ENCODE results near the gene PPP2R5B. TPM values are rescaled to one million over a fixed set of nuclear protein-coding genes. Genes with fewer than 3 reads are reported as not detected.
A peak's percentile ranks its signal among the peaks of the same experiment; 100 is the strongest.

PPP2R5B gene
- total RNA-seq, 1 experiment from 2014 or later = 1.8 TPM

DNA sequence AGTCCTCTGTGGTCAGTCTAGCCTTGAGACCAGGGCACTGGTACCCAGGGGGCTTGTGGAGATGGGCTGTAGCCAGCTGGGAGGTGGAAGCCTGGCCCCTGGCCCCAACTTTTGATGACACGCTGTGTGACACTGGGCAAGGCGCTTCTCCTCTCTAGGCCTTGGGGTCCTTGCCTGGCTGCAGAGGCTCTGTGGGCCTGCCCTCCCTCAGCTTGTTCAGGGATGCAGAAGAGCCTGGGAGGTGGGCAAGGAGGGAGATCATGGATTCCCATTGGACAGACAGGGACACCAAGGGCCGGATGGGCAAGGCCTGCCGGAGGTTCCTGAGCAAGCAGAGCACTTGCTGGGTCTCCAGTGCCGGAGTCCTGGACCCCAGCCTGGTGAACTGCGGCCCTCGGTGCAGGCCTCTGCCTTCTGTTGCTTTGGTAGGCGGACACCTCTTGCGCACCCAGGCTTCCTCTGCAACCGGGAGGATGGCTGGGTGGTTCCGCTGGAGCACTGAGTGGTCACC is 1.3 kb upstream of the PPP2R5B start:
- DNase-seq = no peak
- no peaks in the 10 kb centered on the region for H3K79me2 ChIP-seq (ENCODE audit: low read length)
- no peak overlapping the region for H3K4me3 ChIP-seq (ENCODE audit: low read length)
- no peaks in the 10 kb centered on the region for H3K27me3 ChIP-seq (ENCODE audit: low read length)
- H3K4me2 ChIP-seq (ENCODE audit: low read depth, low read length, poor library complexity, severe bottlenecking) = no peak overlapping the region
- H3K9me2 ChIP-seq (replicated peaks; ENCODE audit: insufficient read depth, low read length) = no peaks in the 10 kb centered on the region
- H3K36me3 ChIP-seq (ENCODE audit: insufficient read depth, low read length) = no peaks in the 10 kb centered on the region
- no peak overlapping the region for H3K27ac ChIP-seq (ENCODE audit: low read length)
- H4K20me1 ChIP-seq (ENCODE audit: insufficient read depth, low read depth, low read length) = no peaks in the 10 kb centered on the region
- no peaks in the 10 kb centered on the region for H3K9me3 ChIP-seq (ENCODE audit: low read length)
- H3K9ac ChIP-seq (ENCODE audit: low read length) = no peak overlapping the region
- no peak overlapping the region for H2AFZ ChIP-seq (ENCODE audit: low read length)
- peaks cover 36% of the 10 kb centered on the region for H3K4me1 ChIP-seq (ENCODE audit: low read length)

DNA sequence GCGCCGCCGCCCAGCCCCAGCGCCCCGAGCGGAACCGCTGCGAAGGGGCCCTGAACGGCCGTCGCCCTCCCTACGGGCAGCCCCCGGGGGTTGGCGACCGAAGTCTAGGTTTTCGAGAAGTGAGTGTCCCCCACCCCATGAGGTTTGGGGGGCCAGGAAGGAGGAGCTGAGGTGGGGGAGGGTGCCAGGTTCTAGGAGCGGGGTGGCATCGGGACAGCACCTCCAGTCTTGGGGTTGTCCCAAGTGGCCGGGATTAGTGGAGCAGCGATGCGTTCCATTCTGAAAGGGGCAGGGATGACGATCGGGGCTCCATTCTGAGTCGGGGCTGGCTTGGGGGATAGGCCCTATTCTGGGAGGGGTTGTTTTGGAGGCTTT is 408 bp downstream of the PPP2R5B start:
- Histone ChIP-seq H3K4me1 (ENCODE audit: low read length) (peaks cover 24% of the 10 kb centered on the region), H3K9ac (ENCODE audit: low read length) (peak overlapping the region; percentile 75), H3K27ac (ENCODE audit: low read length) (no peak overlapping the region), H3K27me3 (ENCODE audit: low read length) (no peaks in the 10 kb centered on the region), H3K4me2 (ENCODE audit: low read depth, low read length, poor library complexity, severe bottlenecking) (peak overlapping the region; percentile 91), H3K36me3 (ENCODE audit: insufficient read depth, low read length) (no peaks in the 10 kb centered on the region), H3K4me3 (ENCODE audit: low read length) (peak overlapping the region; percentile 75), H2AFZ (ENCODE audit: low read length) (0 out of 2 replicates have a peak overlapping the region, but pooled peaks have one; percentile 64), H3K79me2 (ENCODE audit: low read length) (no peaks in the 10 kb centered on the region), H3K9me3 (ENCODE audit: low read length) (no peaks in the 10 kb centered on the region), H3K9me2 (replicated peaks; ENCODE audit: insufficient read depth, low read length) (no peaks in the 10 kb centered on the region), H4K20me1 (ENCODE audit: insufficient read depth, low read depth, low read length) (no peaks in the 10 kb centered on the region)
- no peak for DNase-seq

DNA sequence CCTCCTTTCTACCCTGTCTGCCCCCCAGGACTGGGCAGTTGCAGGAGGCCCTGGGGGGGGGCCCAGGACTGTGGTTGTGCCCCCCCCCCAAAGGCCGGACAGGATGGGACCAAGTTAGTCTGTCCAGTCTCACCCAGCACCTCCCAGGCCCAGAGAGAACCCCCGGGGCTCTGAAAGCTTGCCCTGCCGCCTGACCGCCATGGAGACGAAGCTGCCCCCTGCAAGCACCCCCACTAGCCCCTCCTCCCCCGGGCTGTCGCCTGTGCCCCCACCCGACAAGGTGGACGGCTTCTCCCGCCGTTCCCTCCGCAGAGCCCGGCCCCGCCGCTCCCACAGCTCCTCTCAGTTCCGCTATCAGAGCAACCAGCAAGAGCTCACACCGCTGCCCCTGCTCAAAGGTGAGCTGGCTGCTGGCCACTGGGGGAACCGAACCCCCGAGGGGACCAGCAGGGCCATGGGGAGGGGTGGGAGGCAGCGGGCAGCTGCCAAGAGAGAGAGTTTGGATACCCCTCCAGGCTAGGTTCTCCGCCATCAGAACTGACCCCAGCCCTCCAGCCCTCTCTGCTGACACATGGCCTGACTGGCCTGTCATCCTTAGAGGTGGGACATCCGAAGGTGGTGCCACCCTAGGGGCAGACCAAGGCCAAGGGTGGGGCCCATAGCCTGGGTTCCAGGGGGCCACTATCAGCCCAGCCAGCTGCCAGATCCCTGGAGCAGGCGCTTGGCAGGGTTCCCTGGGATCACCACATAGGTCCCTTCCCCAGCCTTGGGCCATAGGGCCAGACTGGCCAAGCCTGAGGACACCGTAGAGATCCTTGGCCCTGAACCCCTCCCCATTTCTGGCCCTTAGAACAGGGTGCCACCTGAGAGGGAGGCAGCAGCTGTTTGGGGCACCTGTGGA is 1.3 kb downstream of the PPP2R5B start:
- no peaks in the 10 kb centered on the region for H3K36me3 ChIP-seq (ENCODE audit: insufficient read depth, low read length)
- no peak overlapping the region for H2AFZ ChIP-seq (ENCODE audit: low read length)
- no peaks in the 10 kb centered on the region for H3K79me2 ChIP-seq (ENCODE audit: low read length)
- no peaks in the 10 kb centered on the region for H4K20me1 ChIP-seq (ENCODE audit: insufficient read depth, low read depth, low read length)
- H3K4me1 ChIP-seq (ENCODE audit: low read length) = peaks cover 17% of the 10 kb centered on the region
- H3K9me3 ChIP-seq (ENCODE audit: low read length) = no peaks in the 10 kb centered on the region
- H3K27ac ChIP-seq (ENCODE audit: low read length) = no peak overlapping the region
- H3K4me2 ChIP-seq (ENCODE audit: low read depth, low read length, poor library complexity, severe bottlenecking) = peak overlapping the region; percentile 91
- H3K27me3 ChIP-seq (ENCODE audit: low read length) = no peaks in the 10 kb centered on the region
- no peak for DNase-seq
- peak overlapping the region; percentile 75 for H3K9ac ChIP-seq (ENCODE audit: low read length)
- no peaks in the 10 kb centered on the region for H3K9me2 ChIP-seq (replicated peaks; ENCODE audit: insufficient read depth, low read length)
- H3K4me3 ChIP-seq (ENCODE audit: low read length) = peak overlapping the region; percentile 75; the same call in 1 of the 2 replicates

DNA sequence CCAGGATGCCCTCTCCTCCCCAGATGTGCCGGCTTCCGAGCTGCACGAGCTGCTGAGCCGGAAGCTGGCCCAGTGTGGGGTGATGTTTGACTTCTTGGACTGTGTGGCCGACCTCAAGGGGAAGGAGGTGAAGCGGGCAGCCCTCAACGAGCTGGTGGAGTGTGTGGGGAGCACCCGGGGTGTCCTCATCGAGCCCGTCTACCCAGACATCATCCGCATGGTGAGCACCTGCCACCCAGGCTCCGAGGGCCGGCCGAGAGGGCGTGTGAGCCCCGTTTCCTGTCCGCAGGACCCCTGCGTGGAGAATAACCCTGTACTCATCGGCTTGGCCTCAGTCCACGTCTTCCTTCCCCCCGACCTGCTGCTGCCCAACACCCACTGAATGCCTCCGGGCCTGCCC is 2.2 kb downstream of the PPP2R5B start:
- Histone ChIP-seq H2AFZ (ENCODE audit: low read length) (no peak overlapping the region), H3K79me2 (ENCODE audit: low read length) (no peaks in the 10 kb centered on the region), H3K4me3 (ENCODE audit: low read length) (no peak overlapping the region), H3K27me3 (ENCODE audit: low read length) (no peaks in the 10 kb centered on the region), H3K4me1 (ENCODE audit: low read length) (peaks cover 17% of the 10 kb centered on the region), H3K4me2 (ENCODE audit: low read depth, low read length, poor library complexity, severe bottlenecking) (no peak overlapping the region), H3K9me2 (replicated peaks; ENCODE audit: insufficient read depth, low read length) (no peaks in the 10 kb centered on the region), H3K27ac (ENCODE audit: low read length) (no peak overlapping the region), H4K20me1 (ENCODE audit: insufficient read depth, low read depth, low read length) (no peaks in the 10 kb centered on the region), H3K9me3 (ENCODE audit: low read length) (no peaks in the 10 kb centered on the region), H3K9ac (ENCODE audit: low read length) (no peak overlapping the region), H3K36me3 (ENCODE audit: insufficient read depth, low read length) (no peaks in the 10 kb centered on the region)
- no peak for DNase-seq

DNA sequence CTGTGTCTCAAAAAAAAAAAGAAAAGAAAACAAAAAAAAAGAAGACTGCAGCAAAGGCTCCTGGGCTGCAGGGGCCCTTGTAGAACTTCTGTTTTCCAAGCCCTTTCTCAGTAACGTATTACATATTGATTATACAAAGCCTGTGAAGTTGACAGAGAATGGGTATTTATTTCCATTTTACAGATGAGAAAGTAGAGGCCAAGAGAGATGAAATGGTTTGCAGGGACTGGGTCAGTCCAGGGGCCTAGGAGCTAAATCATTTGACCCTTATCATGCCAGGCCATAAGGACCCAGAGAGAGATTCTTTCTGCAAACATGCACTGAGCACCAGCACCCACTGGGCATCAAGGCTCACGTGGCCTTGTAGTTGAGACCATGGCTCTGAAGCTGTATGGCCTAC is 4.5 kb downstream of the PPP2R5B start:
- no peaks in the 10 kb centered on the region for H3K9me2 ChIP-seq (replicated peaks; ENCODE audit: insufficient read depth, low read length)
- H3K36me3 ChIP-seq (ENCODE audit: insufficient read depth, low read length) = no peaks in the 10 kb centered on the region
- H3K27ac ChIP-seq (ENCODE audit: low read length) = no peak overlapping the region
- H3K9ac ChIP-seq (ENCODE audit: low read length) = no peak overlapping the region
- H3K79me2 ChIP-seq (ENCODE audit: low read length) = no peaks in the 10 kb centered on the region
- no peak overlapping the region for H2AFZ ChIP-seq (ENCODE audit: low read length)
- H4K20me1 ChIP-seq (ENCODE audit: insufficient read depth, low read depth, low read length) = no peaks in the 10 kb centered on the region
- DNase-seq = no peak
- no peaks in the 10 kb centered on the region for H3K9me3 ChIP-seq (ENCODE audit: low read length)
- no peak overlapping the region for H3K4me3 ChIP-seq (ENCODE audit: low read length)
- H3K27me3 ChIP-seq (ENCODE audit: low read length) = no peaks in the 10 kb centered on the region
- peaks cover 13% of the 10 kb centered on the region for H3K4me1 ChIP-seq (ENCODE audit: low read length)
- no peak overlapping the region for H3K4me2 ChIP-seq (ENCODE audit: low read depth, low read length, poor library complexity, severe bottlenecking)

DNA sequence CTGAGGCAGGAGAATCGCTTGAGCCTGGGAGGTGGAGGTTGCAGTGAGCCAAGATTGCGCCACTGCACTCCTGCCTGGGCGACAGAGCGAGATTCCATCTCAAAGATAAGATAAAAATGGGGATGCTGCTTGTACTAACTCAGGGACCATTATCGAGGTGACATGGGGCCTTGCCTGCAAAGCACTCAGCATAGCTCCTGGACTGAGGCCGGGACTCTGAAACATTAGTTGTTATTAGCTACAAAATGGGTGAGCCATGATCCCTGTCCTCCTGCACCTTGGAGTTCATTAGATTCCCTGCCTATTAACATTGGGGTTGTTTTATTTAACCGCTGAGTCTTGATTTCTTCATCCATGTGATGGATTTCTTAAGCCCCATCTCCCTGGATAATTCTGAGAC is 5.1 kb downstream of the PPP2R5B start:
- Histone ChIP-seq H2AFZ (ENCODE audit: low read length) (no peak overlapping the region), H3K4me1 (ENCODE audit: low read length) (peaks cover 14% of the 10 kb centered on the region), H3K36me3 (ENCODE audit: insufficient read depth, low read length) (no peaks in the 10 kb centered on the region), H3K27me3 (ENCODE audit: low read length) (no peaks in the 10 kb centered on the region), H3K79me2 (ENCODE audit: low read length) (no peaks in the 10 kb centered on the region), H3K9me3 (ENCODE audit: low read length) (no peaks in the 10 kb centered on the region), H3K27ac (ENCODE audit: low read length) (no peak overlapping the region), H3K9ac (ENCODE audit: low read length) (no peak overlapping the region), H3K4me2 (ENCODE audit: low read depth, low read length, poor library complexity, severe bottlenecking) (no peak overlapping the region), H3K9me2 (replicated peaks; ENCODE audit: insufficient read depth, low read length) (no peaks in the 10 kb centered on the region), H3K4me3 (ENCODE audit: low read length) (no peak overlapping the region), H4K20me1 (ENCODE audit: insufficient read depth, low read depth, low read length) (no peaks in the 10 kb centered on the region)
- DNase-seq = no peak

DNA sequence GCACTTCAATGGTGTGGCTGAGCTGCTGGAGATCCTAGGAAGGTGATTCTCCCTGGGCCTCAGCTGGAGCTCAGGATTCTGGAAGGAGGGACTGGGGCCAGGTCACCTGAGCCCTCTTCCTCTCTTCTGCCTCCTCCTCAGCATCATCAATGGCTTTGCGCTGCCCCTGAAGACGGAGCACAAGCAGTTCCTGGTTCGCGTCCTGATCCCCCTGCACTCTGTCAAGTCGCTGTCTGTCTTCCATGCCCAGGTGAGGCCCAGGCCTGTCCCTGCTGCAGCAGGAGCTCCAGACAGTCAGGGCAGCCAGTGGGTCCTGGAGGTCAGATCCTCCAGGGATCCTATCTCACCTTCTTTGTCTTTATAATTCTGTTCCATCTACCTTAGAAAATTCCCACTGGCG is 5.9 kb downstream of the PPP2R5B start:
- Histone ChIP-seq H3K9me2 (replicated peaks; ENCODE audit: insufficient read depth, low read length) (no peaks in the 10 kb centered on the region), H3K27ac (ENCODE audit: low read length) (no peak overlapping the region), H3K4me2 (ENCODE audit: low read depth, low read length, poor library complexity, severe bottlenecking) (no peak overlapping the region), H3K27me3 (ENCODE audit: low read length) (no peaks in the 10 kb centered on the region), H3K9me3 (ENCODE audit: low read length) (no peaks in the 10 kb centered on the region), H3K4me3 (ENCODE audit: low read length) (no peak overlapping the region), H3K79me2 (ENCODE audit: low read length) (no peaks in the 10 kb centered on the region), H4K20me1 (ENCODE audit: insufficient read depth, low read depth, low read length) (no peaks in the 10 kb centered on the region), H2AFZ (ENCODE audit: low read length) (no peak overlapping the region), H3K36me3 (ENCODE audit: insufficient read depth, low read length) (no peaks in the 10 kb centered on the region), H3K9ac (ENCODE audit: low read length) (no peak overlapping the region), H3K4me1 (ENCODE audit: low read length) (peaks cover 7% of the 10 kb centered on the region)
- no peak for DNase-seq

DNA sequence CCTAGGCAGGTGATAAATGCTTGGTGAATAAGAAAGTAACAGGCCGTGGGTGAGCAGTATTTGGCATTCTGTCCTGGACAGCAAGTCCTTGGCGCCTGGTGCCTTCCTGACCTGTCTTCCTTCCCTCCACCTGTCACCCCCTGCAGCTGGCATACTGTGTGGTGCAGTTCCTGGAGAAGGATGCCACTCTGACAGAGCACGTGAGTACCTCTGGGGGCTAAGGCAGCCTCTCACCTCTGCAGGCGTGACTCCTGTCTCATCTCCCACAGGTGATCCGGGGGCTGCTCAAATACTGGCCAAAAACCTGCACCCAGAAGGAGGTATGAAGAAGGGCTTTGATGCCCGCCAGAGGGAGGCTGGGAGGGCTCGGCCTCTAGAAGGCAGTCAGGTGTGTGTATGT is 6.8 kb downstream of the PPP2R5B start:
- DNase-seq = no peak
- no peaks in the 10 kb centered on the region for H3K27me3 ChIP-seq (ENCODE audit: low read length)
- H3K27ac ChIP-seq (ENCODE audit: low read length) = no peak overlapping the region
- no peaks in the 10 kb centered on the region for H3K9me2 ChIP-seq (replicated peaks; ENCODE audit: insufficient read depth, low read length)
- no peak overlapping the region for H2AFZ ChIP-seq (ENCODE audit: low read length)
- no peaks in the 10 kb centered on the region for H4K20me1 ChIP-seq (ENCODE audit: insufficient read depth, low read depth, low read length)
- no peaks in the 10 kb centered on the region for H3K79me2 ChIP-seq (ENCODE audit: low read length)
- no peak overlapping the region for H3K4me3 ChIP-seq (ENCODE audit: low read length)
- H3K9me3 ChIP-seq (ENCODE audit: low read length) = no peaks in the 10 kb centered on the region
- peaks cover 6% of the 10 kb centered on the region; the same call in 1 of the 2 replicates for H3K4me1 ChIP-seq (ENCODE audit: low read length)
- H3K36me3 ChIP-seq (ENCODE audit: insufficient read depth, low read length) = no peaks in the 10 kb centered on the region
- no peak overlapping the region for H3K9ac ChIP-seq (ENCODE audit: low read length)
- H3K4me2 ChIP-seq (ENCODE audit: low read depth, low read length, poor library complexity, severe bottlenecking) = no peak overlapping the region
